Kidney tubule cell (primary cell): ENCODE measurements around the gene VASP.
A peak's percentile ranks its signal among the peaks of the same experiment; 100 is the strongest.

Source experiments
- DNase-seq: peaks from one replicate; pipeline ENCODE4 v3.0.0-alpha.2; 2018; ENCODE audit warnings: low spot score

The VASP gene

GRCh38 chr19:45506989-45507871 is at the start of gene VASP:
Gene VASP, plus strand, starts transcription at chr19:45507479. Its CDS starts 293 bp downstream, at chr19:45507772.
- DNase-seq, result peak; percentile 92

- DNase-seq, result no peak
Measured at GRCh38 chr19:45457776-45458175, 49.5 kb upstream of the VASP start.

GRCh38 chr19:45460807-45461347 is 46.4 kb upstream of the VASP start:
- no peak for DNase-seq

GRCh38 chr19:45462174-45462573 is 45.1 kb upstream of the VASP start:
- DNase-seq, result no peak

- no peak for DNase-seq
Measured at GRCh38 chr19:45463241-45463640, 44.0 kb upstream of the VASP start.

- no peak for DNase-seq
Measured at GRCh38 chr19:45464274-45464673, 43.0 kb upstream of the VASP start.

GRCh38 chr19:45464852-45465441 is 42.3 kb upstream of the VASP start:
- DNase-seq, result no peak

- DNase-seq, result no peak
Measured at GRCh38 chr19:45467115-45467455, 40.2 kb upstream of the VASP start.

GRCh38 chr19:45467456-45468158 is 39.7 kb upstream of the VASP start, which contains the start of gene FOSB:
Gene FOSB, plus strand, starts transcription at chr19:45467996. Its CDS starts 591 bp downstream, at chr19:45468587.
- DNase-seq, result peak; percentile 96

GRCh38 chr19:45468159-45468651 is 39.1 kb upstream of the VASP start:
- DNase-seq, result no peak

- no peak for DNase-seq
Measured at GRCh38 chr19:45468803-45469131, 38.5 kb upstream of the VASP start.

- peak; percentile 96 for DNase-seq
Measured at GRCh38 chr19:45469132-45469944, 37.9 kb upstream of the VASP start.

- peak; percentile 98 for DNase-seq
Measured at GRCh38 chr19:45469945-45470761, 37.1 kb upstream of the VASP start.

- DNase-seq, result no peak
Measured at GRCh38 chr19:45470762-45471081, 36.6 kb upstream of the VASP start.

GRCh38 chr19:45471111-45471930 is 36.0 kb upstream of the VASP start:
- no peak for DNase-seq

- DNase-seq, result no peak
Measured at GRCh38 chr19:45471931-45472562, 35.2 kb upstream of the VASP start.

- peak; percentile 35 for DNase-seq
Measured at GRCh38 chr19:45472563-45473366, 34.5 kb upstream of the VASP start.

- DNase-seq, result no peak
Measured at GRCh38 chr19:45473367-45473681, 34.0 kb upstream of the VASP start.
